HG02884 (cell line): ENCODE measurements around the gene ALG1.
"Not testable (repeated sequence)": the region's sequence is repeated elsewhere in the genome, so short reads cannot be mapped to it uniquely, and the experiment has no call there.

ENCODE experiments used
- ATAC-seq: cut with Tn5 transposase; IDR thresholded peaks from one replicate; pipeline ENCODE4 v1.9.1; 2021; ENCODE audit warnings: mild to moderate bottlenecking, moderate library complexity; ENCODE audit not compliant: unreplicated experiment

Gene ALG1

DNA sequence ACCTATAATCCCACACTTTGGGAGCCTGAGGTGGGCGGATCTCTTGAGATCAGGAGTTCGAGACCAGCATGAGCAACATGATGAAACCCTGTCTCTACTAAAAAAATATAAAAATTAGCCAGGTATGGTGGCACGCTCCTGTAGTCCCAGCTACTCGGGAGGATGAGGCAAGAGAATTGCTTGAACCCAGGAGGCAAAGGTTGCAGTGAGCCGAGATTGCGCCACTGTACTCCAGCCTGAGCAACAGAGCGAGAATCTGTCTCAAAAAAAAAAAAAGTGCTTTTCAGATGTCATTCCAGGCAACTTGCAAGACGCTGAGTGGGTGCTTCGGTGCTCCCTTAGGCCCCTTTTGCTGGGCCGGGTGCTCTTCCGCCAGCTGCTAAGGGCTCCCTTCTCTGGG is 27.1 kb upstream of the ALG1 start:
- not testable (repeated sequence) for ATAC-seq

GRCh38 chr16:5045499-5046115 is 26.0 kb upstream of the ALG1 start:
- no peak for ATAC-seq

DNA sequence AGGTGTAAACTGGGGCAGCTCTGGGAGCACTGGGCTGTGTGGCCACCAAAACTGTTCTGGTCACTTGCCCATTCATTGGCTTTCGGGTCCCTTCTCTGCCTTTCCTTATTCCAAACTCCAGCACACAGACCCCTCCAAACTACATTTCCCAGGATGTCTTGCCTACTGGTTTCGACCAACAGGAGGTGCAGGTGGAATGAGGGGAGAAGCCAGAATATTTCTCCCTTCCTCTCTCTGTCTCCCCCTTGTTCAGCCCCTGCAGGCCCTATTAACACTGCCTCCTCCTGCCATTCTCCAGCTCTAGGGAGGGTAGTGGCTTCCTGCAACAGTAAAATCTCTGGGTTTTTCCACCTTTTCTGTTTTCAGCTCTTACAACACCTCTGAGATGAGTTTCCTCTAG is 24.7 kb upstream of the ALG1 start:
- no peak for ATAC-seq

DNA sequence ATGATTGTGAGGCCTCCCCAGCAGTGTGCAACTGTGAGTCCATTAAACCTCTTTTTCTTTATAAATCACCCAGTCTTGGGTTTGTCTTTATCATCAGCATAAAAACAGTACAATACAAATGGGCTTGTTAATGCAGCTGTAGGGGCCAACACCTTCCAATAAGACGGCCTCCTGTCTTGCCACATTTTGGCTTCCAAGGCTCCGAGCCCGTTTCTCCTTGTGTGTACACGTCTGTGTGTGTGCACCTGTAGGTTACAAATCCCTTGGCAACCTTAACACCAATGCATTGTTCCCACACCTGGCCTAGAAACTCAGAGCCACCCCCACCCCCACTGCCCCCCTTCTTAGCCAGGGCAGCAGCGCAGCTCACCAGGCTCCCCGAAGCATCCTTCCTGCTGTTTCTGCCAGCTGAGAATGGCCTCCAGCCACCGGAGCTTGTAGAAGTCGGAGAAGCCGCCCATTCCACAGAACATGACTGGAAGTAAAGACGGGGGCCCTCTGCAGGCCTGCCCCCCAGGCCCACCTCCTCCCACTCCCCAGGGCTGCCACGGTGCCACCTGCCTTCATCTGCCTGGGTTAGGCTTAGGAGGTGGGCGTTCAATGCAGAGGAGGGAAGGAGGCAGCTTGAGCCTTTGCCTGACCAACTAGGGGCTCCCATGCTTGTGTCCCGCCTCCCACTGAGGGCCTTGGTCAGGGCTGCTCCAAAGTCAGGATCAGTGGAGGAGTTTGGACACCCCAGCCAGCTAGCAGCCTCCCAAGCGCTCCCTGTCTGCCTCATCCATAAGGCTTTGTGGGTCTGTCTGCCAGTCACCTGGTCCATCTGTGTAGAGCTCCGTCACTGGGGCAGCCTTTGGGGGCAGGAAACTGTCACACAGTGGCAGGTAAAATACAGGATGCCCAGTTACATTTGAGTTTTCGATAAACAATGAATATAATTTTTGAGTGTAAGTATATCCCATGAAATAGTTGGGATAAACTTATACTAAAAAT is 16.5 kb upstream of the ALG1 start:
- no peak for ATAC-seq

DNA sequence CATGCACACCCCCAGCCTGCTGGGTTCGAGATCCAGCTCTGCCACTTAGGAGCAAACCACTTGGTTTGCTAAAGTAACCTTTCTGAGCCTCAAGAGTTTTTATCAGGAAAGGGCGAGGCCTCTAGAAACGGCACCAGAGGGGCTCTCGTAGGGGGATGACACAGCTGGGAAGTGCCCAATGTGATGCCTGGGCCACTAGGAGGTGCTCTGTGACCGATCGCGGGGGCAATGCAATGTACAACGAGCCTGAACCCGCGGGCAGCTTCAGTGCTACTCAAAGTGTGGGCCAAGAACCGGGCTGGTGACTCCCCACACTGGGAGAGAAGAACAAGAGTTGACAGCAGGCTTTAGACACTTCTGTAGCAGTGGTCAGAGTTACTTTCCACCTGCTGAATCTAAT is 15.3 kb upstream of the ALG1 start:
- ATAC-seq = no peak

GRCh38 chr16:5058476-5058875 is 13.2 kb upstream of the ALG1 start:
- ATAC-seq = no peak

DNA sequence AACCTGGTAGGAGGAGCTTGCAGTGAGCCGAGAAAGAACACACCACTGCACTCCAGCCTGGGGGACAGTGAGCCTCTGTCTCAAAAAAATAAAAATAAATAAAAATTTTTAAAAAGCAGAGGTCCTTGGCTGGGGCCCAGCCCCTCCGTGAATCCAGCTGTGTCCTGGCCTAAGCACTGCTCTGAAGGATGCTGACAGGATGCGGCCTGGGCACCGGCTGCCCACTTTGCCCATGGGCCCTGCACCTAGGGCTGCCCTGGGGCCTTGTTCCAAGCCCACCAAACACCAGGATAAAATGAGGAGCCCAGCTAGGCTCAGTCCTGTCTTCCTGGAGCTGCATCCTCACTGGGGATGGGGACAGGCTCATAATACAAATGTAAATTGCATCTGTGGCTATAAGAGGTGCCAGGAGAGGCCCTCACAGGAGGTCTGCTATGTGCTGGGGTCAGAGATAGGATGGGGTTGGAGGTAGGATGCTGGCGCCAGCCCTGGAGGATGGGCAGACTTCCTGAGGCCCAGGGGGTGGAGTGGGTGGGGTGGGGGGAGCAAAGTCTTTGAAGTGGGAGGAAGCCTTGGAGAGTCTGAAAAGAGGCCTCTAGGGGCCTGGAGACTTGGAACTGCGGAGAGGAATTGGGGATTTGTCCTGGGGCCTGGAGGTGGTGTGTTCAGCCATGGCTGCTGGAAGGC is 12.1 kb upstream of the ALG1 start:
- ATAC-seq = no peak

DNA sequence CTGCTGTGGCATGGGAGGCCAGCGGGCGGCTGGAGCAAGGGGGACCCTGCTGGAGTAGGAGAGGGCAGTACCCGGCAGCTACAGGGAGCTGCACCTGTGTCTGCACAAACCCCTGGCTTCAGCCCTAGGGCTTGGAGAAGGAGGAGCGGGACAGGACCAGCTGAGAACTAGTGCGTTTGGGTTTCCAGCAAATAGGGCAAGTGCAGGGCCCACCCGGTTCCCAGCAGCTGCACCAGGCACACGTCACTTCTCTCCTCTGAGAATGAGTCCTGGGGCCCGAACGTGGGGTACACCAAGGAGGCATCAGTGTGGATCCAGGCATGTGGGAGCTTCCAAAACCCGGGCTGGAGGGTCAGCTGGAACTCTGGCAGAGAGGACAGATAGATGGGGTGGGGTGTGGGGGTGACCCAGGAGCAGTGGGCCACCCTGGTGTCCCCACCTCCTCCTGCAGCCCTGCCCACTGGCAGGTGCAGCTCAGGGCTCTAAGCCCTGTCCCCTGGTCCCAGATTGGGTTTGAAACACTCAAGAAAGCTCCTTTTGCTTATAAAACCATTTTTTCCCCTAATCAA is 11.5 kb upstream of the ALG1 start:
- ATAC-seq = no peak

- ATAC-seq = peak; percentile 63
Observed at GRCh38 chr16:5062051-5062450, 9.6 kb upstream of the ALG1 start.

DNA sequence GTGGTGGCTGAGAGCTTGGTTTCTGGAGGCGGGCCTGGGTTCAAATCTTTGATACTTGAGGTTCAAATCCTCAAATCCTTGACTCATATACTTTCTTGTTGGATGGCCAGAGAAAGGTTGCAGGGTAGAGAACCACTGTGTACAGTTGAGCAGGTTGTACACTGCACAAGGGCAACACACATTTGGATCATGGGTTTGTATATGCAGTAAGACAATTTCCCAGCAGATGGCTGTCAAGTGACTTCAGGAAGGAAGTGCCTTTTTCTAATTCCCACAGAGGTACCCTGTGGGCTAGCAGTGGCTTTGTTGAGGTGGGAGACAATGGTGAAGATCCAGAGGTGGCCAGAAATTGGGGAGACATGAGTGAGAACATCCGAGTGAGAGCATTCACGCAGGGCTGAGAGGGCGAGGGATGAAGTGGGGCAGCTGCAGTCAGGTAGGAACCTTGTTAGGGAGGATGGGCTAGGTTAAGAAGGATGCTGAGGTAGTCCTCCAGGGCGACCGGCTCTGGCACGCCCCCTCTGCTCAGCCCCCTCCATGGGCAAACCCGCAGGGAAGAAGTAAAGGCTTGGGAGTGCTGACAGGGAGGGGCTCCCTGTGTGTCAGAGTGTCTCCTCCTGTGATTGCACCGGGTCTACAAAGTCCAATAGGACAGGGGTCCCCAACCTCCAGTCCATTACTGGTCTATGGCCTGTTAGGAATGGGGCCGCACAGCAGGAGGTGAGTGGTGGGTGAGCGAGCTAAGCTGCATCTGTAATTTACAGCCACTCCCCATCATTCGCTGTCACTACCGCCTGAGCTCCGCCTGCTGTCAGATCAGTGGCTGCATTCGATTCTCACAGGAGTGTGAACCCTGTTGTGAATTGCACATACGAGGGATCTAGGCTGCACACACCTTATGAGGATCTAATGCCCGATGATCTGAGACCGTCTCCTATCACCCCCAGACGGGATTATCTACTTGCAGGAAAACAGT is 8.6 kb upstream of the ALG1 start:
- ATAC-seq = no peak

- ATAC-seq = no peak
Observed at GRCh38 chr16:5064915-5065314, 6.7 kb upstream of the ALG1 start.

DNA sequence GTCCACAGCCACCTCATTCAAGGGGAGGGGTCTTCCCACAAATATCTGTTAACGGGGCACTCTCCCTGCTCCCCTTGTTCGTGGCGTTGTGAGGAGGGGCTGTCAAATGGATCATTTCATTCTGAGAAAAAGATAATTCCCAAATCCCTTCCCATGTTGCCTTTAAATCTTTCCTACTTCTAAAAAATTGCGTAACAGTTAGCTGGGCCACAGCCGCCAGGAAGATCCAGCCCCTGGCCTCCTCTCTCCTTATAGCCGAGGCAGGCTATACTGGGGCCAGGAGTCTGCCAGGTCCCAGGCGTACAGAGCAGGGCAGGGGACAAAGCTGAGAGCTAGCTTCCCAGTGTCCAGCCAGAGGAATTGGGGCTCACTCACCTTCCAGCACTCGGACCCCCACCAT is 6.3 kb upstream of the ALG1 start:
- ATAC-seq = no peak

DNA sequence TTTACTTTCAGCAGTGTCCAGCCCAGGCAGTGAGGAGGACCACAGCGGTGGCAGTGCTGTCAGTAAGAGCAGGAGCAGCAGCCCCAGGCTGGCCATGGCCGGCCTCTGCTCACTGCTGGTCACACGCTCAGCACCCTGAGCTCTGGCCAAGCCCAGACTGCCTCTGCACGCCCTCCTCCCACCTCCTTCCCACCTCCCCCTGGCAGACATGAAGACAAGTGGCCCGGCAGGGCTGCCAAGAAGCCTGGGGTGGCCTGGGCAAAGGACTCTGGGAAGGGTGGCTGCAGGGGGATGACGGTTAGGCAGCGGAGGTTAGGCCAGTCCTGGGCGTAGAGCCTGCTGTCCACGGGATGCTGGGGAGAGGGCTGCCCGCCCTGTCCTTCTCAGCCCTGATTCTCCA is 5.8 kb upstream of the ALG1 start, which contains the start of gene C16orf89:
Gene C16orf89 (minus strand): TSS at position 144 of the 400 bp plus-strand sequence. CDS start 48 bp downstream, at position 96.
- no peak for ATAC-seq

DNA sequence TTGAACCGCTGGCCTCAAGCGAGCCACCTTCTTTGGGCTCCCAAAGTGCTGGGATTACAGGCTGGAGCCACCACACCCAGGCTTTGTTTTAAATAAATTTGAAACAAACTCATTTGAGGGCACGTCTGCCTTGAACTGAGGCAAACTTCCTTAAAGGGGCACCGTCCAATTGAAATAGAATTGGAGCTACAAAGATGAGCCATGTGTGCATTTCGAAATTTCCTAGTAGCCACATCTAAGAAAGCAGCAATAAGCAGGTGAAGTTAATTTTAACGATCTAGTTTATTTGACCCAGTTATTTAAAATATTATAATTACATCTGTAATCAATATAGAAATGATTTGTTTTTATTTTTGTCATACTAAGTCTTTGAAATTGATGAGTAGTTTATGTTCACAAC is 5.1 kb upstream of the ALG1 start:
- ATAC-seq = no peak

GRCh38 chr16:5069048-5069447 is 2.6 kb upstream of the ALG1 start:
- ATAC-seq = no peak

DNA sequence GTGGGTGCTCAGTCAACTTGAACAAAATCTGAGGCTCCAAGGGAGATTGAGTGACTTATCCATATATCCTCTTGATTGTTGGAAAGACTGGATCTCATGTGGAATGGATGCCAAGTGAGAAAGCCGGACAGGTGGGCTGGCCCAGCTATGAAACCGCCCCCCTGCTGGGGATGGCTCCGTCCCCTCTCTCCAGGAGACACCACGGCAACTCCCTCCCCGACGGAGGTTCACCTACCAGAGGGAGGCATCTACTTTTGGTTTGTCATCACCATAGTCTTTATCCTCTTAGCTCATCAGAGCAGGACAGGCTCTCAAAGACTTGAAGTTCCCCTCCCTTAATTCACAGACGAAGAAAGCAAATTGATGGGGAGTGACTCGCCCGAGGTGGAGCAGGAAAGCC is 1.8 kb upstream of the ALG1 start:
- no peak for ATAC-seq

GRCh38 chr16:5070431-5071186 is 1.0 kb upstream of the ALG1 start:
- ATAC-seq = no peak

DNA sequence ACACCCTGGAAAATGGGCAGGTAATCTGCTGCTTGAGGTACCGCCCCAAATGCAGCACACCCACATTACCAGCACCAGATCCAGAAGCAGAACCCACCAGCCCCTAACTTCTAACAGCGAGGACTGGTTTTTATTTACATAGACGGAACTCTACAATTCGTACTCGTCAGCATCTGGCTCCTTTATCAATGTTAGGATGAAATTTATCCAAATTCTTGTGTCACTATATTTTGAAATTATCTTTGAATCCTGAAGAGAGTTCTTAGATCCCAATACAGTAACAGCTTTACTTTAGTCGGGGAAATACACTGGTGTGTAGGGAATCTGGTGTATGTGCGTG is 332 bp upstream of the ALG1 start:
- ATAC-seq = no peak
